ENCODE results near the gene CRAT. TPM values are rescaled to one million over a fixed set of nuclear protein-coding genes. Genes with fewer than 3 reads are reported as not detected.

Gene CRAT
- polyA plus RNA-seq, 3 donors = 48.3 to 57.5 (median 53.9) TPM

DNA sequence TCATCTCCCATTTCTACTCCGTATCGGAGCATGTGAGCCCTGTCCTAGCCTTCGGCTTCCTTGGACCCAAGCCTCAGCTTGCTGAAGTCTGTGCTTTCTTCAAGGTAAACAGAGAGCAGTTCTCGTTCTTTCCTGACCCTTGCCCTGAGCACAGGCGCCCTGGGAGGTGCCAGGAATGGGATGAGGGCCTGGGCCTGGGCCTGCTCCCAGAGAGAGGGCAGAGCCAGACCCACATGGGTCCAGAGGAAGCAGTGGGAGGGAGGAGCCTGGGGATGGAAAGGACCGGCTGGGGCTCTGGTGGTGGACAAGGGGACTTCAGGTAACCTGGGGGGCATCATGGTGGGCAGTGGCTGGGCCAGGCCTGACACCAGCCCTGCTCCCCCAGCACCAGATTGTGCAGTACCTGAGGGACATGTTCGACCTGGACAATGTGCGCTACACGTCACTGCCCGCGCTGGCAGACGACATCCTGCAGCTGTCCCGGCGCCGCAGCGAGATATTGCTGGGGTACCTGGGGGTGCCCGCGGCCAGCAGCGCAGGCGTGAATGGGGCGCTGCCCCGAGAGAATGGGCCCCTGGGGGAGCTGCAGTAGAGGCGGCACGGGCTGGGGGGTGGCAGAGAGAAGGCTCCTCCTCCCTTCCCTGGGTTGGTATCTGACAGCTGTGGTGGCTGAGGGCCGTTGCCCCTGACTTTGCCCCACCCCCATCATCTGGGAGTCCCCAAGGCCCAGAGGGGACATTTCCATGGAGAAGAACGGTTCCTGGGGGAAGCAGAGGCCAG lies 40.5 kb downstream of the CRAT start:
- DNase-seq = no peak

GRCh38 chr9:129068990-129069861 lies 41.4 kb downstream of the CRAT start:
- no peak for DNase-seq

GRCh38 chr9:129068110-129068509 lies 42.5 kb downstream of the CRAT start:
- DNase-seq = no peak

GRCh38 chr9:129064499-129064908 lies 46.1 kb downstream of the CRAT start:
- DNase-seq = no peak

DNA sequence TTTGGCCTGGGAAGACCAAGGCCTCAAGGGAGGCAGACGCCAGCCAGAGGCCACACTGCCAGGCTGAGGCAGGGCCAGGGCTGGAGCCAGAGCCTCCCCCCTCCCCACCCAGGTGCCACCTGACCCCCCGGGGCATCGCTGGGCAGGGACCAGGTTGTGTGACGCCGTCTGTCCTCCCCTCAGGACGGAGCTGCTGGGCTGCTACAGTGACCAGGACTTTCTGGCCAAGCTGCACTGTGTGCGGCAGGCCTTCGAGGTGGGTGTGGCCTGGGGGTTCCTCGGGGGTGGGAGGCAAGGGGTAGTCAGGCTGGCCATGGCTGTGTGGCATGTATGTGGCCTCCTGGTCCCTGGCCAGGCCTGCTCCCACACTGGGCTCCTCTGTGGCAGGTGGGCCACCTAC lies 47.5 kb downstream of the CRAT start:
- DNase-seq = no peak

- DNase-seq = no peak
These were observed 49.6 kb downstream of the CRAT start for GRCh38 chr9:129060991-129061390.

GRCh38 chr9:129059796-129060785 lies 50.5 kb downstream of the CRAT start:
- no peak for DNase-seq

DNA sequence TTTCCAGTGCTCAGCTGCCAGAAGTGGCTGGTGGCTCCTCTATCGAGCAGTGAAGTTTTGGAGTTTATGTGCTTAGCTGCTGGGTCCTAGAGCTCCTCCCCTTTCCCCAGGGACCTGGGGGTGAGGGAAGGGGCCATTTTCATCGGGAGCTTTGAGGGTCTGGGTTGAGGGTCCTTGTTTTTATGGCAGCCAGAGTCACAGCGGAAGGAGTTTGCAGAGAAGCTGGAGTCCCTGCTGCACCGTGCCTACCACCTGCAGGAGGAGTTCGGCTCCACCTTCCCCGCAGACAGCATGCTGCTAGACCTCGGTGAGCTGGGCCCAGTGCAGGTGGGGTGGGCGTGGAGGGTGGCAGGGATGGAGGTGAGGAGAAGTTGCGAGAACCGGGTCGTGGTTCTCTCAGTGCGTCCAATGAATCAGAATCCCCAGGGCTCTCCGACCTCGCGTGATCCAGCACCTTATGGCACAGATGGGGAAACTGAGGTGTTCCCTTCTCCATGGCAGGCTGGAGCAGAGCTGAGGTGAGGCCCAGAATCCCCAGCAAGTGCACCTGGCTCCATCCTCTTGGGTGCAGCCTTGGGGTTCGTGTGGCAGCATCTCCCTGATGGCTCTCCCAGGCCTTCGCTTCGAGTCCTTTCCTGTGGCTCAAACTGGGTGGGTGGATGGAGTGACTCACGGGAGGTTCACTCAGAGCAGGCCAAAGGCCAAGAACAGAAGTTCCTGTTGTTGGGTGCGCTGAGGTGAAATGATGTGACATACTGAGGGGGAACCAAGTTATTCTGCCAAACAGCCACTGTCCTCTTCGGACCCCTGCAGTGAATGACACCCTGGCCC lies 51.4 kb downstream of the CRAT start:
- DNase-seq = no peak

GRCh38 chr9:129054163-129054851 lies 56.3 kb downstream of the CRAT start:
- DNase-seq = no peak

DNA sequence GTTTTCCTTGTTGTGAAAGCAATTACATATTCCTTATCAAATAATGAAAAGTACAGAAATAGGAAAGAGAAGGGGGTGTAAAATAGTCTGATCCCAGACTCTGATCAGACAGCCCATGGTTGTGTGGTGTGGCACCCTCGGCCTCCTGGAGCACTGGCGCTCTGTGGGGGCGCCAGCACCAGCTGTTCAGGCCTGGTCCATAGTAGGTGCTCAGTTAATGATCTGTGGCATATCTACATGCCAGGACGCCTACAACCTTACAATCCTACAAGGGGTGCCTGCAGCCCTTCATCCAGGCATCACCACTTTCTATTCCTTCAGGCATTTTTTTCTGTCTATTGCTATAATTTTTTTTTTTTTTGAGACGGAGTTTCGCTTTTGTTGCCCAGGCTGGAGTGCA lies 57.6 kb downstream of the CRAT start:
- DNase-seq = no peak

DNA sequence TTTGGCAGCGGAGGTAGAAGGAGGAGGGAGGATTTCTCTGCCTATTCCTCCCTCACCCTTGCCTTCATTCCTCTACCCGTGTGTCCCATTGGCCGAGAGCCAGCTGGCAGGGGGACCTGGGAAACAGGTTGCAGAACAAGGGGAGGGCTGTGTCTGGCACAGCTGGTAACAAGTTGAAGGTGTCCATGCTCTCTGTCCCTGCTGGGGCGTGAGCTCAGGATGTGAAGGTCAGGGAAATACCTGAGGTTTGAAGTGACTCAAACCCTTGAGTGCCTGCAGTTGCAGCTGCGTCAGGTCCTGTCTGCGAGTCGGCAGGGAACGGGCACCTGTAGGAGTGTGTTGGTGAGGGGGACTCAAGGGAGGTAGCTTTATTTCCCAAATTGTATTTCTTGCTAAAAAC lies 58.0 kb downstream of the CRAT start:
- no peak for DNase-seq

Other genes with a start within 250 kb of the CRAT start
- 10 to 100 TPM; 15.9 to 35.5 (median 29.4) TPM for gene KYAT1, start 228.8 kb downstream of the CRAT start, polyA plus RNA-seq (ENCODE audit: insufficient read length in 3 of 3)
- gene LRRC8A, start 228.7 kb downstream of the CRAT start, polyA plus RNA-seq (ENCODE audit: insufficient read length in 3 of 3) = 10 to 100 TPM; 27.9 to 36.2 (median 34.7) TPM
- 10 to 100 TPM; 58.7 to 69.0 (median 63.6) TPM for gene PHYHD1, start 189.8 kb downstream of the CRAT start, polyA plus RNA-seq (ENCODE audit: insufficient read length in 3 of 3)
- gene DOLK, start 163.2 kb downstream of the CRAT start, polyA plus RNA-seq (ENCODE audit: insufficient read length in 3 of 3) = 10 to 100 TPM; 17.8 to 19.8 (median 19.1) TPM
- 10 to 100 TPM; 43.7 to 61.3 (median 60.5) TPM for gene NUP188, start 163.1 kb downstream of the CRAT start, polyA plus RNA-seq (ENCODE audit: insufficient read length in 3 of 3)
- 100 to 1,000 TPM; 128 to 158 (median 141) TPM for gene SH3GLB2, start 82.5 kb downstream of the CRAT start, polyA plus RNA-seq (ENCODE audit: insufficient read length in 3 of 3)
- gene MIGA2, start 74.2 kb downstream of the CRAT start, polyA plus RNA-seq (ENCODE audit: insufficient read length in 3 of 3) = 10 to 100 TPM; 22.9 to 33.4 (median 25.1) TPM
- 10 to 100 TPM; 18.2 to 23.3 (median 23.0) TPM for gene DOLPP1, start 29.7 kb downstream of the CRAT start, polyA plus RNA-seq (ENCODE audit: insufficient read length in 3 of 3)
- gene PTPA, start 622 bp upstream of the CRAT start, polyA plus RNA-seq (ENCODE audit: insufficient read length in 3 of 3) = 100 to 1,000 TPM; 118 to 133 (median 129) TPM
- gene IER5L, start 67.5 kb upstream of the CRAT start, polyA plus RNA-seq (ENCODE audit: insufficient read length in 3 of 3) = 10 to 100 TPM in 2 of 3 donors, 1 to 10 TPM in 1; 9.6 to 18.7 (median 13.1) TPM